HepG2 (cell line): Measurements from ENCODE around the gene OR6C2. TPM values are rescaled to one million over a fixed set of nuclear protein-coding genes. Genes with fewer than 3 reads are reported as not detected.

Experiments
- ATF2 ChIP-seq: sonication (generic); formaldehyde crosslinking; IDR thresholded peaks from 2 replicates; pipeline ENCODE4 v1.4.0; 2020; ENCODE audit warnings: missing genetic modification reagents
- BRF2 ChIP-seq: sonication (generic); formaldehyde crosslinking; IDR thresholded peaks from 2 replicates; pipeline ENCODE4 v1.8.1; 2022; ENCODE audit warnings: mild to moderate bottlenecking, missing genetic modification reagents
- CSRNP2 ChIP-seq: sonication (generic); formaldehyde crosslinking; conservative IDR thresholded peaks from 2 replicates; pipeline ENCODE4 v1.8.0; 2022; ENCODE audit warnings: low read depth, missing genetic modification reagents
- FOXP1 ChIP-seq, 2 experiments: fragments of 450-650 bp in 1 of 2; IDR thresholded peaks; 2 replicates each; pipeline ENCODE4 v1.6.1; 2017 to 2018; ENCODE audit warnings: antibody characterized with exemption in 1 of 2
- ISX ChIP-seq: sonication (generic); formaldehyde crosslinking; conservative IDR thresholded peaks from 2 replicates; pipeline ENCODE4 v1.5.0; 2020; ENCODE audit warnings: missing genetic modification reagents
- KLF13 ChIP-seq: sonication (generic); formaldehyde crosslinking; IDR thresholded peaks from 2 replicates; pipeline ENCODE4 v1.4.0; 2020; ENCODE audit warnings: mild to moderate bottlenecking, missing genetic modification reagents
- KMT2A ChIP-seq: sonication (generic); formaldehyde crosslinking; IDR thresholded peaks from 2 replicates; pipeline ENCODE4 v1.4.0; 2020; ENCODE audit warnings: missing genetic modification reagents
- MBD4 ChIP-seq: IDR thresholded peaks from 2 replicates; pipeline ENCODE4 v1.6.1; 2012; ENCODE audit warnings: low read length, inconsistent platforms, borderline replicate concordance
- MLX ChIP-seq: IDR thresholded peaks from 2 replicates; pipeline ENCODE4 v1.6.1; 2016
- MXD4 ChIP-seq: IDR thresholded peaks from 2 replicates; pipeline ENCODE4 v1.6.1; 2016; ENCODE audit warnings: mild to moderate bottlenecking, missing biosample characterization, missing genetic modification reagents
- NCOA2 ChIP-seq: sonication (generic); formaldehyde crosslinking; IDR thresholded peaks from 2 replicates; pipeline ENCODE4 v1.8.0; 2022; ENCODE audit warnings: inconsistent platforms
- NPAS2 ChIP-seq: sonication (generic); formaldehyde crosslinking; IDR thresholded peaks from 2 replicates; pipeline ENCODE4 v1.8.0; 2022; ENCODE audit warnings: mild to moderate bottlenecking, missing genetic modification reagents, borderline replicate concordance
- POLR2AphosphoS2 ChIP-seq: IDR thresholded peaks from 2 replicates; pipeline ENCODE4 v1.6.1; 2011; ENCODE audit warnings: low read depth, low read length, improper control_type of control experiment
- SKIL ChIP-seq: sonication (generic); formaldehyde crosslinking; IDR thresholded peaks from 2 replicates; pipeline ENCODE4 v1.8.0; 2022; ENCODE audit warnings: missing genetic modification reagents, mild to moderate bottlenecking, moderate library complexity, borderline replicate concordance
- TFAP4 ChIP-seq: sonication (generic); IDR thresholded peaks from 2 replicates; pipeline ENCODE4 v1.6.1; 2016; ENCODE audit warnings: low read depth, borderline replicate concordance
- ZBTB37 ChIP-seq: sonication (generic); formaldehyde crosslinking; IDR thresholded peaks from 2 replicates; pipeline ENCODE4 v1.4.0; 2020; ENCODE audit warnings: mild to moderate bottlenecking, missing genetic modification reagents
- ZFP36 ChIP-seq: fragments of 150-350 bp; IDR thresholded peaks from 2 replicates; pipeline ENCODE4 v1.6.1; 2018; ENCODE audit warnings: borderline replicate concordance, low read length, low read depth; ENCODE audit not compliant: partially characterized antibody
- ZNF33B ChIP-seq: sonication (generic); formaldehyde crosslinking; IDR thresholded peaks from 2 replicates; pipeline ENCODE4 v1.5.1; 2020; ENCODE audit warnings: mild to moderate bottlenecking, missing genetic modification reagents
- ZNF414 ChIP-seq: sonication (generic); formaldehyde crosslinking; IDR thresholded peaks from 2 replicates; pipeline ENCODE4 v1.5.0; 2020; ENCODE audit warnings: missing genetic modification reagents
- ZNF552 ChIP-seq: sonication (generic); formaldehyde crosslinking; IDR thresholded peaks from 2 replicates; pipeline ENCODE4 v1.9.0; 2022; ENCODE audit warnings: missing genetic modification reagents, mild to moderate bottlenecking, borderline replicate concordance
- polyA plus RNA-seq, 8 experiments: library from polyadenylated mRNA; depleted of rRNA in 3 of 8; stranded (reverse) in 7 of 8; unstranded in 1 of 8; fragments of >200 nt; fragmentation: Illumina TruSeq in 4 of 8; extraction: Trizol in 4 of 8; gene quantifications; 2 replicates each; pipeline versions ENCODE4 v1.2.1 to v1.2.3, GENCODE V29; 2011 to 2016; ENCODE audit warnings: low read depth in 4 of 8, missing spikeins in 1 of 8, mixed read lengths in 1 of 8; ENCODE audit not compliant: insufficient read depth in 1 of 8
- total RNA-seq, 5 experiments: library from RNA; depleted of rRNA; stranded (reverse); fragments of >200 nt; fragmentation: Illumina TruSeq; extraction: Trizol; gene quantifications; 2 replicates each; pipeline ENCODE4 v1.2.3, GENCODE V29; 2016; ENCODE audit warnings: low read depth in 1 of 5

The OR6C2 gene
- total and polyA plus RNA-seq, 2 of the 13 experiments (the other 11 are each of a cell fraction or from before 2014, with no cell fraction given) = not detected

- TF ChIP-seq ZNF552 (CRISPR knock-in tag) (no peak), ZBTB37 (CRISPR knock-in tag) (peak; percentile 60; the same call in 1 of the 2 replicates), ATF2 (CRISPR knock-in tag) (0 out of 2 replicates have a peak, but pooled peaks have one; percentile 51), KMT2A (CRISPR knock-in tag) (no peak), FOXP1 (IDR thresholded peaks at IDR 0.05) (no peak), FOXP1 (CRISPR knock-in tag; IDR thresholded peaks at IDR 0.05) (peak; percentile 71), TFAP4 (peak; percentile 92), ZNF414 (CRISPR knock-in tag) (0 out of 2 replicates have a peak, but pooled peaks have one; percentile 30), MBD4 (peak; percentile 53; the same call in 1 of the 2 replicates), NCOA2 (CRISPR knock-in tag) (peak; percentile 88), ISX (CRISPR knock-in tag) (no peak), ZNF33B (CRISPR knock-in tag) (no peak), POLR2AphosphoS2 (no peak), MXD4 (CRISPR knock-in tag) (no peak), MLX (CRISPR knock-in tag) (no peak), NPAS2 (CRISPR knock-in tag) (no peak), SKIL (CRISPR knock-in tag) (peak; percentile 86), BRF2 (CRISPR knock-in tag) (no peak), ZFP36 (no peak), CSRNP2 (CRISPR knock-in tag) (no peak), KLF13 (CRISPR knock-in tag) (no peak)
Measured at GRCh38 chr12:55499810-55500252, 56.0 kb downstream of the OR6C2 start (continued).
